ENCODE measurements around the gene AMPD2.
A peak's percentile ranks its signal among the peaks of the same experiment; 100 is the strongest.

AMPD2 gene

GRCh38 chr1:109619576-109620400, at the start of gene AMPD2, which contains the start of gene GNAT2:
Gene AMPD2, plus strand, starts transcription at chr1:109619837. Its CDS starts 1,339 bp downstream, at chr1:109621176.
Gene GNAT2, minus strand, starts transcription at chr1:109619616. Its CDS starts 6,746 bp downstream, at chr1:109612870.
- Mint-ChIP-seq H3K9me3 (no peaks in the 10 kb centered on the region), H3K27me3 (ENCODE audit: low read depth) (no peaks in the 10 kb centered on the region), H3K27ac (peak within 1 kb of the TSS; percentile 74 to 99 (median 97)), H3K4me1 (peaks cover 53% of the 10 kb centered on the region), H3K36me3 (ENCODE audit: low read depth) (no peaks in the 10 kb centered on the region), H3K4me3 (peak within 1 kb of the TSS; percentile 96 to 99 (median 98))
- TF ChIP-seq CTCF (IDR thresholded peaks at IDR 0.05; ENCODE audit: unreplicated experiment in 3 of 3): no peak

- Mint-ChIP-seq H3K27ac (no peak overlapping the region), H3K27me3 (ENCODE audit: low read depth) (no peaks in the 10 kb centered on the region), H3K36me3 (ENCODE audit: low read depth) (peaks cover 7% of the 10 kb centered on the region), H3K4me3 (no peak overlapping the region), H3K9me3 (no peaks in the 10 kb centered on the region), H3K4me1 (peaks cover 23% of the 10 kb centered on the region)
- no peak for TF ChIP-seq CTCF (IDR thresholded peaks at IDR 0.05; ENCODE audit: unreplicated experiment in 3 of 3)
Observed at GRCh38 chr1:109570414-109570813, 49.2 kb upstream of the AMPD2 start.

- TF ChIP-seq CTCF (IDR thresholded peaks at IDR 0.05; ENCODE audit: unreplicated experiment in 3 of 3): no peak
- Mint-ChIP-seq H3K36me3 (ENCODE audit: low read depth) (peaks cover 29% of the 10 kb centered on the region), H3K4me1 (peaks cover 14% of the 10 kb centered on the region), H3K27ac (no peak overlapping the region), H3K4me3 (no peak overlapping the region), H3K27me3 (ENCODE audit: low read depth) (no peaks in the 10 kb centered on the region), H3K9me3 (no peaks in the 10 kb centered on the region)
Observed at GRCh38 chr1:109573785-109574184, 45.9 kb upstream of the AMPD2 start.

- Mint-ChIP-seq H3K36me3 (ENCODE audit: low read depth) (peaks cover 61% of the 10 kb centered on the region), H3K9me3 (no peaks in the 10 kb centered on the region), H3K27me3 (ENCODE audit: low read depth) (no peaks in the 10 kb centered on the region), H3K27ac (peak overlapping the region; percentile 93 to 95 (median 94)), H3K4me3 (peak overlapping the region in 1 of 3 experiments; percentile 20), H3K4me1 (peaks cover 13% of the 10 kb centered on the region)
- TF ChIP-seq CTCF (IDR thresholded peaks at IDR 0.05; ENCODE audit: unreplicated experiment in 3 of 3): no peak
Observed at GRCh38 chr1:109578947-109579443, 40.6 kb upstream of the AMPD2 start.

- Mint-ChIP-seq H3K4me1 (peaks cover 13% of the 10 kb centered on the region), H3K27ac (peak overlapping the region; percentile 93 to 95 (median 94)), H3K9me3 (no peaks in the 10 kb centered on the region), H3K27me3 (ENCODE audit: low read depth) (no peaks in the 10 kb centered on the region), H3K4me3 (no peak overlapping the region), H3K36me3 (ENCODE audit: low read depth) (peaks cover 64% of the 10 kb centered on the region)
- TF ChIP-seq CTCF (IDR thresholded peaks at IDR 0.05; ENCODE audit: unreplicated experiment in 3 of 3): no peak
Observed at GRCh38 chr1:109579491-109579890, 40.1 kb upstream of the AMPD2 start.

All from nephron (organoid).